GM23338 (cell line): ENCODE data around the gene IPO7. TPM values are rescaled to one million over a fixed set of nuclear protein-coding genes. Genes with fewer than 3 reads are reported as not detected.

ENCODE experiments used
- ATAC-seq: fragments of 200-7000 bp; cut with Tn5 transposase; 3 replicates; pipeline ENCODE4 v1.9.1; 2020
- DNase-seq: peaks from one replicate; pipeline ENCODE4 v3.0.0-alpha.2; 2015; ENCODE audit warnings: low spot score
- H2AFZ ChIP-seq: fragments of 200-600 bp; sonication (generic); 2 replicates; pipeline ENCODE4 v1.8.0; 2016; ENCODE audit warnings: antibody characterized with exemption, mild to moderate bottlenecking, moderate library complexity
- H3F3A ChIP-seq: fragments of 200-600 bp; sonication (generic); replicated peaks from 2 replicates; pipeline ENCODE4 v1.8.0; 2017; ENCODE audit warnings: antibody characterized with exemption, mixed run types, low read depth
- H3K27ac ChIP-seq: fragments of 200-600 bp; sonication (generic); 2 replicates; pipeline ENCODE4 v1.6.1; 2016; ENCODE audit warnings: low read depth
- H3K27me3 ChIP-seq: fragments of 200-600 bp; sonication (generic); 2 replicates; pipeline ENCODE4 v1.8.0; 2016; ENCODE audit warnings: mild to moderate bottlenecking, mixed run types, moderate library complexity; ENCODE audit not compliant: insufficient read depth
- H3K36me3 ChIP-seq: fragments of 200-600 bp; sonication (generic); 2 replicates; pipeline ENCODE4 v1.8.0; 2016; ENCODE audit warnings: mild to moderate bottlenecking; ENCODE audit not compliant: insufficient read depth
- H3K4me1 ChIP-seq: fragments of 200-600 bp; sonication (generic); 2 replicates; pipeline ENCODE4 v1.8.0; 2016; ENCODE audit warnings: mild to moderate bottlenecking, moderate library complexity; ENCODE audit not compliant: insufficient read depth
- H3K4me2 ChIP-seq: fragments of 200-600 bp; sonication (generic); 2 replicates; pipeline ENCODE4 v1.7.1; 2017; ENCODE audit warnings: mixed run types
- H3K4me3 ChIP-seq: fragments of 200-600 bp; sonication (generic); 2 replicates; pipeline ENCODE4 v1.6.1; 2016; ENCODE audit warnings: mixed run types
- H3K79me2 ChIP-seq: fragments of 200-600 bp; sonication (generic); replicated peaks from 2 replicates; pipeline ENCODE4 v1.8.0; 2017; ENCODE audit warnings: mild to moderate bottlenecking; ENCODE audit not compliant: insufficient read depth
- H3K9me2 ChIP-seq: fragments of 200-600 bp; sonication (generic); 2 replicates; pipeline ENCODE4 v1.8.0; 2017; ENCODE audit not compliant: insufficient read depth
- H4K20me1 ChIP-seq: fragments of 200-600 bp; sonication (generic); replicated peaks from 2 replicates; pipeline ENCODE4 v1.8.0; 2017; ENCODE audit warnings: mild to moderate bottlenecking; ENCODE audit not compliant: insufficient read depth
- H3K27ac Mint-ChIP-seq: 2 replicates; pipeline ENCODE4 v1.8.0; 2020; ENCODE audit warnings: inconsistent platforms, mild to moderate bottlenecking, moderate library complexity, mixed read lengths
- H3K27me3 Mint-ChIP-seq: 3 replicates; pipeline ENCODE4 v1.8.0; 2022; ENCODE audit warnings: low read depth, mild to moderate bottlenecking, moderate library complexity, mixed read lengths, inconsistent platforms; ENCODE audit not compliant: insufficient read depth, poor library complexity
- H3K36me3 Mint-ChIP-seq: 3 replicates; pipeline ENCODE4 v1.8.0; 2021; ENCODE audit warnings: low read depth, mild to moderate bottlenecking, inconsistent platforms, moderate library complexity, mixed read lengths
- H3K4me1 Mint-ChIP-seq: 3 replicates; pipeline ENCODE4 v1.8.0; 2020; ENCODE audit warnings: mild to moderate bottlenecking, inconsistent platforms, mixed read lengths
- H3K4me3 Mint-ChIP-seq: 3 replicates; pipeline ENCODE4 v1.8.0; 2021; ENCODE audit warnings: moderate library complexity, mild to moderate bottlenecking, inconsistent platforms, mixed read lengths
- H3K9me3 Mint-ChIP-seq: 3 replicates; pipeline ENCODE4 v1.8.0; 2020; ENCODE audit warnings: moderate library complexity, mild to moderate bottlenecking, inconsistent platforms, mixed read lengths
- CREB1 ChIP-seq: fragments of 250-450 bp; sonication (Bioruptor Pico); IDR thresholded peaks from 2 replicates; pipeline ENCODE4 v1.5.0; 2020; ENCODE audit warnings: low read depth, mild to moderate bottlenecking, moderate library complexity
- EZH2 ChIP-seq: fragments of 200-600 bp; sonication (generic); IDR thresholded peaks from one replicate; pipeline ENCODE4 v1.8.0; 2017; ENCODE audit warnings: antibody characterized with exemption, mild to moderate bottlenecking, low read depth; ENCODE audit not compliant: unreplicated experiment
- EZH2phosphoT487 ChIP-seq: fragments of 200-600 bp; sonication (generic); IDR thresholded peaks from one replicate; pipeline ENCODE4 v1.8.1; 2018; ENCODE audit warnings: antibody characterized with exemption; ENCODE audit not compliant: unreplicated experiment
- JUNB ChIP-seq: IDR thresholded peaks from one replicate; pipeline ENCODE4 v1.6.1; 2016; ENCODE audit warnings: antibody characterized with exemption; ENCODE audit not compliant: unreplicated experiment
- NANOG ChIP-seq: IDR thresholded peaks from 2 replicates; pipeline ENCODE4 v1.6.1; 2016; ENCODE audit warnings: antibody characterized with exemption, borderline replicate concordance
- POLR2AphosphoS5 ChIP-seq: IDR thresholded peaks from 2 replicates; pipeline ENCODE4 v1.6.1; 2016; ENCODE audit warnings: antibody characterized with exemption, low read depth
- ZNF331 ChIP-seq: fragments of 250-450 bp; sonication (Bioruptor Pico); IDR thresholded peaks from 2 replicates; pipeline ENCODE4 v1.5.0; 2020; ENCODE audit warnings: low read depth, mild to moderate bottlenecking, moderate library complexity
- polyA plus RNA-seq: library from polyadenylated mRNA; unstranded; fragments of >200 nt; fragmentation: Nextera tagmentation; extraction: Ambion mirVana; gene quantifications from 2 replicates; pipeline ENCODE4 v1.2.1, GENCODE V29; 2016
- total RNA-seq: library from RNA; depleted of rRNA; stranded (reverse); fragments of >200 nt; shearing (Covaris generic); gene quantifications from 2 replicates; pipeline ENCODE4 v1.2.3, GENCODE V29; 2014
- TF ChIP-seq, protein P1 (sequence below): fragments of 250-450 bp; sonication (Bioruptor Pico); IDR thresholded peaks from 2 replicates; pipeline ENCODE4 v1.5.0; 2020; ENCODE audit warnings: mild to moderate bottlenecking, moderate library complexity
- TF ChIP-seq, protein P2 (sequence below), 2 experiments: fragments of 200-600 bp in 1 of 2; sonication (generic) in 1 of 2; conservative IDR thresholded peaks; 2 replicates each; pipeline versions ENCODE4 v1.5.1 to v1.6.1; 2016 to 2017; ENCODE audit warnings: antibody characterized with exemption in 2 of 2, low read depth in 2 of 2, mild to moderate bottlenecking in 2 of 2, moderate library complexity in 1 of 2

The IPO7 gene
- total and polyA plus RNA-seq, 2 experiments from 2014 or later = 56.1 to 271 TPM

DNA sequence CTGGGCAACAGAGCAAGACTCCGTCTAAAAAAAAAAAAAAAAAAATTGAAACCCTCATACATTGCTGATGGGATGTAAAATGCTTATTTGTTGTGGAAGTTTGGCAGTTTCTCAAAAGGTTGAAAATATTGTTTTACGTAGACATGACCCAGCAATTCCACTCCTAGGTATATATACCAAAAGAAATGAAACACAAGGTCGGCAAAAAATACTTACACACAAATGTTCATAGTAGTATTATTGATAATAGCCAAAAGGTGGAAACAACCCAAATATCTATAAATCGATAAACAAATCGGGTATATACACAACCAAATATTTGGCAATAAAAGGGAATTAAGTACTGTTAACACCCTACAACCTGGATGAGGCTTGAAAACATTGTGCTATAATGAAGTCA, 71.3 kb downstream of the IPO7 start (continued):
- TF ChIP-seq, protein P1, sequence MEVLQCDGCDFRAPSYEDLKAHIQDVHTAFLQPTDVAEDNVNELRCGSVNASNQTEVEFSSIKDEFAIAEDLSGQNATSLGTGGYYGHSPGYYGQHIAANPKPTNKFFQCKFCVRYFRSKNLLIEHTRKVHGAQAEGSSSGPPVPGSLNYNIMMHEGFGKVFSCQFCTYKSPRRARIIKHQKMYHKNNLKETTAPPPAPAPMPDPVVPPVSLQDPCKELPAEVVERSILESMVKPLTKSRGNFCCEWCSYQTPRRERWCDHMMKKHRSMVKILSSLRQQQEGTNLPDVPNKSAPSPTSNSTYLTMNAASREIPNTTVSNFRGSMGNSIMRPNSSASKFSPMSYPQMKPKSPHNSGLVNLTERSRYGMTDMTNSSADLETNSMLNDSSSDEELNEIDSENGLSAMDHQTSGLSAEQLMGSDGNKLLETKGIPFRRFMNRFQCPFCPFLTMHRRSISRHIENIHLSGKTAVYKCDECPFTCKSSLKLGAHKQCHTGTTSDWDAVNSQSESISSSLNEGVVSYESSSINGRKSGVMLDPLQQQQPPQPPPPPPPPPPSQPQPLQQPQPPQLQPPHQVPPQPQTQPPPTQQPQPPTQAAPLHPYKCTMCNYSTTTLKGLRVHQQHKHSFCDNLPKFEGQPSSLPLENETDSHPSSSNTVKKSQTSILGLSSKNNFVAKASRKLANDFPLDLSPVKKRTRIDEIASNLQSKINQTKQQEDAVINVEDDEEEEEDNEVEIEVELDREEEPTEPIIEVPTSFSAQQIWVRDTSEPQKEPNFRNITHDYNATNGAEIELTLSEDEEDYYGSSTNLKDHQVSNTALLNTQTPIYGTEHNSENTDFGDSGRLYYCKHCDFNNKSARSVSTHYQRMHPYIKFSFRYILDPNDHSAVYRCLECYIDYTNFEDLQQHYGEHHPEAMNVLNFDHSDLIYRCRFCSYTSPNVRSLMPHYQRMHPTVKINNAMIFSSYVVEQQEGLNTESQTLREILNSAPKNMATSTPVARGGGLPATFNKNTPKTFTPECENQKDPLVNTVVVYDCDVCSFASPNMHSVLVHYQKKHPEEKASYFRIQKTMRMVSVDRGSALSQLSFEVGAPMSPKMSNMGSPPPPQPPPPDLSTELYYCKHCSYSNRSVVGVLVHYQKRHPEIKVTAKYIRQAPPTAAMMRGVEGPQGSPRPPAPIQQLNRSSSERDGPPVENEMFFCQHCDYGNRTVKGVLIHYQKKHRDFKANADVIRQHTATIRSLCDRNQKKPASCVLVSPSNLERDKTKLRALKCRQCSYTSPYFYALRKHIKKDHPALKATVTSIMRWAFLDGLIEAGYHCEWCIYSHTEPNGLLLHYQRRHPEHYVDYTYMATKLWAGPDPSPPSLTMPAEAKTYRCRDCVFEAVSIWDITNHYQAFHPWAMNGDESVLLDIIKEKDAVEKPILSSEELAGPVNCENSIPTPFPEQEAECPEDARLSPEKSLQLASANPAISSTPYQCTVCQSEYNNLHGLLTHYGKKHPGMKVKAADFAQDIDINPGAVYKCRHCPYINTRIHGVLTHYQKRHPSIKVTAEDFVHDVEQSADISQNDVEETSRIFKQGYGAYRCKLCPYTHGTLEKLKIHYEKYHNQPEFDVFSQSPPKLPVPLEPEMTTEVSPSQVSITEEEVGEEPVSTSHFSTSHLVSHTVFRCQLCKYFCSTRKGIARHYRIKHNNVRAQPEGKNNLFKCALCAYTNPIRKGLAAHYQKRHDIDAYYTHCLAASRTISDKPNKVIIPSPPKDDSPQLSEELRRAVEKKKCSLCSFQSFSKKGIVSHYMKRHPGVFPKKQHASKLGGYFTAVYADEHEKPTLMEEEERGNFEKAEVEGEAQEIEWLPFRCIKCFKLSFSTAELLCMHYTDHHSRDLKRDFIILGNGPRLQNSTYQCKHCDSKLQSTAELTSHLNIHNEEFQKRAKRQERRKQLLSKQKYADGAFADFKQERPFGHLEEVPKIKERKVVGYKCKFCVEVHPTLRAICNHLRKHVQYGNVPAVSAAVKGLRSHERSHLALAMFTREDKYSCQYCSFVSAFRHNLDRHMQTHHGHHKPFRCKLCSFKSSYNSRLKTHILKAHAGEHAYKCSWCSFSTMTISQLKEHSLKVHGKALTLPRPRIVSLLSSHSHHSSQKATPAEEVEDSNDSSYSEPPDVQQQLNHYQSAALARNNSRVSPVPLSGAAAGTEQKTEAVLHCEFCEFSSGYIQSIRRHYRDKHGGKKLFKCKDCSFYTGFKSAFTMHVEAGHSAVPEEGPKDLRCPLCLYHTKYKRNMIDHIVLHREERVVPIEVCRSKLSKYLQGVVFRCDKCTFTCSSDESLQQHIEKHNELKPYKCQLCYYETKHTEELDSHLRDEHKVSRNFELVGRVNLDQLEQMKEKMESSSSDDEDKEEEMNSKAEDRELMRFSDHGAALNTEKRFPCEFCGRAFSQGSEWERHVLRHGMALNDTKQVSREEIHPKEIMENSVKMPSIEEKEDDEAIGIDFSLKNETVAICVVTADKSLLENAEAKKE (CRISPR knock-in tag) = no peak
- TF ChIP-seq, protein P2, sequence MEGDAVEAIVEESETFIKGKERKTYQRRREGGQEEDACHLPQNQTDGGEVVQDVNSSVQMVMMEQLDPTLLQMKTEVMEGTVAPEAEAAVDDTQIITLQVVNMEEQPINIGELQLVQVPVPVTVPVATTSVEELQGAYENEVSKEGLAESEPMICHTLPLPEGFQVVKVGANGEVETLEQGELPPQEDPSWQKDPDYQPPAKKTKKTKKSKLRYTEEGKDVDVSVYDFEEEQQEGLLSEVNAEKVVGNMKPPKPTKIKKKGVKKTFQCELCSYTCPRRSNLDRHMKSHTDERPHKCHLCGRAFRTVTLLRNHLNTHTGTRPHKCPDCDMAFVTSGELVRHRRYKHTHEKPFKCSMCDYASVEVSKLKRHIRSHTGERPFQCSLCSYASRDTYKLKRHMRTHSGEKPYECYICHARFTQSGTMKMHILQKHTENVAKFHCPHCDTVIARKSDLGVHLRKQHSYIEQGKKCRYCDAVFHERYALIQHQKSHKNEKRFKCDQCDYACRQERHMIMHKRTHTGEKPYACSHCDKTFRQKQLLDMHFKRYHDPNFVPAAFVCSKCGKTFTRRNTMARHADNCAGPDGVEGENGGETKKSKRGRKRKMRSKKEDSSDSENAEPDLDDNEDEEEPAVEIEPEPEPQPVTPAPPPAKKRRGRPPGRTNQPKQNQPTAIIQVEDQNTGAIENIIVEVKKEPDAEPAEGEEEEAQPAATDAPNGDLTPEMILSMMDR (conservative IDR thresholded peaks at IDR 0.05; ENCODE audit: low read depth in 2 of 2) = no peak

DNA sequence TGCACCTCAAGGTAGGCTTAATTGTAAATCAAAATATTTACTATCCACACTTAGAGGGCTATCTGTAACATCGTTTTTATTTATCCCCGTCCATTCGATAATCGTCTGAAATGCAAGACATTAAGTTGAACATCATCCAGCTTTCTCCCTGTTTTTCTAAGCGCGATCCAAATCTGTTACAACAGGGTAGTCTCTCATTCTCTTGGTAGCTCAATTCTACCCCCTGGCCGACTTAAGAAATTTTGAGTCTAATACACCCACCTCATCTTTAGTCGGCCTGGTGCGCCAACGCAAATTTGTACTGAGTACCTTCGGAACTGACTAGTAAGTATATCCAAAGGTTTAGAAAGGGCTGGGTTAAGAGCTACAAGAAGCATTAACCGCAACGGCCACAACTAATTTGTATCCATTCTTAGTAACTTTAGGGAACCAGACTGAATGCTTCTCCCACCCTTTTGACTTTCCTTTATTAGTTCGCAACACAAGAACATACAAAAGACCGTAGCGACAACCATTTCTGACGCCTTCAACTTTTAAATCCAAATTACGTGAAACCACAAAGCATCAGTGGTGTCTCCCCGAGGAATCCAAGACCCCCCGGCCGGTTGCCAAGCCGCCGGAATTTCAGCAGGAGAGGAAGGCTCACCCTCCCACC, 75.3 kb downstream of the IPO7 start:
- Histone ChIP-seq H3K9me2 (0 out of 2 replicates have a peak, but pooled peaks cover 5% of the 10 kb centered on the region), H2AFZ (no peak overlapping the region), H3F3A (no peaks in the 10 kb centered on the region), H3K4me3 (peak overlapping the region; percentile 80), H3K27ac (peak overlapping the region; percentile 98), H3K79me2 (peaks cover 49% of the 10 kb centered on the region), H3K4me1 (0 out of 2 replicates have a peak, but pooled peaks cover 3% of the 10 kb centered on the region), H3K27me3 (no peaks in the 10 kb centered on the region), H3K36me3 (no peaks in the 10 kb centered on the region), H3K4me2 (peak overlapping the region; percentile 82), H4K20me1 (no peaks in the 10 kb centered on the region)
- DNase-seq = peak; percentile 41
- H3K9me3 Mint-ChIP-seq = no peaks in the 10 kb centered on the region
- peaks cover 8% of the 10 kb centered on the region; the same call in 2 of the 3 replicates for H3K36me3 Mint-ChIP-seq
- no peak for ATAC-seq
- H3K4me3 Mint-ChIP-seq = peak overlapping the region; percentile 99
- H3K4me1 Mint-ChIP-seq = peaks cover 12% of the 10 kb centered on the region; the same call in 2 of the 3 replicates
- H3K27me3 Mint-ChIP-seq = peaks cover 9% of the 10 kb centered on the region
- H3K27ac Mint-ChIP-seq = peak overlapping the region; percentile 99
- no peak for TF ChIP-seq ZNF331
- no peak for TF ChIP-seq NANOG
- TF ChIP-seq EZH2phosphoT487 = no peak
- TF ChIP-seq POLR2AphosphoS5 = no peak
- TF ChIP-seq EZH2 = no peak
- TF ChIP-seq CREB1 (CRISPR knock-in tag) = no peak
- TF ChIP-seq JUNB = no peak
